Ishikawa (cell line): ENCODE data around the gene MTFP1.
A peak's percentile ranks its signal among the peaks of the same experiment; 100 is the strongest.

Source experiments
- CEBPB ChIP-seq: IDR thresholded peaks from 2 replicates; pipeline ENCODE4 v1.6.1; 2012
- CREB1 ChIP-seq: IDR thresholded peaks from 2 replicates; pipeline ENCODE4 v1.6.1; 2012; ENCODE audit warnings: low read depth
- EGR1 ChIP-seq: IDR thresholded peaks from 2 replicates; pipeline ENCODE4 v1.6.1; 2012
- EP300 ChIP-seq: IDR thresholded peaks from 2 replicates; pipeline ENCODE4 v1.6.1; 2012; ENCODE audit warnings: borderline replicate concordance
- FOXM1 ChIP-seq: IDR thresholded peaks from 2 replicates; pipeline ENCODE4 v1.6.1; 2012; ENCODE audit warnings: low read depth, borderline replicate concordance
- NFIC ChIP-seq: IDR thresholded peaks from 2 replicates; pipeline ENCODE4 v1.6.1; 2012
- RAD21 ChIP-seq: IDR thresholded peaks from 2 replicates; pipeline ENCODE4 v1.6.1; 2012; ENCODE audit warnings: low read depth
- REST ChIP-seq: IDR thresholded peaks from 2 replicates; pipeline ENCODE4 v1.6.1; 2012; ENCODE audit warnings: low read depth, mild to moderate bottlenecking
- TAF1 ChIP-seq: IDR thresholded peaks from 2 replicates; pipeline ENCODE4 v1.6.1; 2012; ENCODE audit warnings: low read depth, mild to moderate bottlenecking
- TCF12 ChIP-seq: IDR thresholded peaks from 2 replicates; pipeline ENCODE4 v1.6.1; 2012; ENCODE audit warnings: low read depth
- TEAD4 ChIP-seq: IDR thresholded peaks from 2 replicates; pipeline ENCODE4 v1.6.1; 2012
- USF1 ChIP-seq: IDR thresholded peaks from 2 replicates; pipeline ENCODE4 v1.6.1; 2012
- YY1 ChIP-seq: IDR thresholded peaks from 2 replicates; pipeline ENCODE4 v1.6.1; 2012; ENCODE audit warnings: low read depth
- ZBTB7A ChIP-seq: IDR thresholded peaks from 2 replicates; pipeline ENCODE4 v1.6.1; 2012; ENCODE audit warnings: low read depth
- TF ChIP-seq, protein P1 (sequence below): IDR thresholded peaks from 2 replicates; pipeline ENCODE4 v1.6.1; 2012

Gene MTFP1

DNA sequence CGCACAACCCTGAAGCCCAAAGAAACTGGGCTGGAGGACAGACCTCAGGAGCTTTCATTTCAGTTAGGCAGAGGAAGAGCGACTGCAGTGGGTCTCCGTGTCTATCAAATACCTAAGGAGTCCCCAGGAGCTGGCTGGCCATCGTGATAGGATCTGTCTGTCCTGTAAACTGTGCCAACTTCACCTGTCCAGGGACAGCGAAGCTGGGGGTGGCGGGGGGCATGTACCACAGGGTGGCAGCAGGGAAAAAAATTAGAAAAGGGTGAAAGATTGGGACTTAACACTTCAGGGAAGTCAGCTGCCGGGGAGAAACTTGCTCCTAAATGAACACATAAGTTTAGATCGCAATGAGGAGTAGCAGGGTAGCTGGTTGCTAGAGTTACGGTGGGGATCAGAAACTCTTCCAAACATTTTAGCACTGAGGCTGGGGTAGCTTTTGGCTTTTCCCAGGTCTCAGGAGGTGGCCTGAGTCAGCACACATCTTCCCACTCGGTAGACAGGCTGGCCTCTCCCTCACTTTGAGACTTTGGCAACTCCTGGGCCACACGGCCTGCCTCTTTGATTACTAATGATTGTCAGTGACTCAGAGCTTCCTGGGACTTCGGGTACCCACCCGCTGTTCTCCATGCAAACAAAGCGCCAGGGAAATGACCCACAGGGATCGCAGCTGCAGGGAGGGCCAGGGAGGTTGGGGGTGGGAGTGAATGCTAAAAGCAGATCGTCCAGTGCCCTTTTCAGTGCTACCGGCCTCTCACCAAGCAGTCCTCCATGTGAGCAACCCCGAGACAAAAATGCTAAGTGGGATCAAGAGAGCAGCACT, 2.9 kb upstream of the MTFP1 start:
- TF ChIP-seq RAD21, result no peak
- no peak for TF ChIP-seq ZBTB7A
- TF ChIP-seq FOXM1, result no peak
- no peak for TF ChIP-seq YY1
- TF ChIP-seq USF1, result no peak
- TF ChIP-seq TEAD4, result peak; percentile 18; the same call in 1 of the 2 replicates
- TF ChIP-seq TCF12, result peak; percentile 80
- TF ChIP-seq EP300, result peak; percentile 70; the same call in 1 of the 2 replicates
- TF ChIP-seq TAF1, result no peak; the same call in 1 of the 2 replicates
- no peak for TF ChIP-seq REST
- TF ChIP-seq, protein P1, sequence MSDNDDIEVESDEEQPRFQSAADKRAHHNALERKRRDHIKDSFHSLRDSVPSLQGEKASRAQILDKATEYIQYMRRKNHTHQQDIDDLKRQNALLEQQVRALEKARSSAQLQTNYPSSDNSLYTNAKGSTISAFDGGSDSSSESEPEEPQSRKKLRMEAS, result no peak
- TF ChIP-seq NFIC, result peak; percentile 66

- TF ChIP-seq NFIC, result no peak
- no peak for TF ChIP-seq RAD21
- TF ChIP-seq TAF1, result peak; percentile 85
- TF ChIP-seq ZBTB7A, result no peak
Observed at GRCh38 chr22:30423301-30423958, 2.1 kb upstream of the MTFP1 start.

GRCh38 chr22:30423959-30424533, 1.5 kb upstream of the MTFP1 start:
- TF ChIP-seq CEBPB (no peak), REST (no peak), EGR1 (peak; percentile 44; the same call in 1 of the 2 replicates), TCF12 (peak; percentile 51; the same call in 1 of the 2 replicates), CREB1 (peak; percentile 82), ZBTB7A (peak; percentile 89; the same call in 1 of the 2 replicates), FOXM1 (0 out of 2 replicates have a peak, but pooled peaks have one; percentile 61), YY1 (peak; percentile 99), EP300 (peak; percentile 41; the same call in 1 of the 2 replicates), TEAD4 (peak; percentile 24; the same call in 1 of the 2 replicates), RAD21 (no peak), USF1 (peak; percentile 98), TAF1 (peak; percentile 67), NFIC (peak; percentile 38; the same call in 1 of the 2 replicates)
- TF ChIP-seq, protein P1, result peak; percentile 82

GRCh38 chr22:30424534-30425326, 838 bp upstream of the MTFP1 start:
- TF ChIP-seq ZBTB7A (no peak), TAF1 (no peak), TEAD4 (no peak), FOXM1 (no peak), CREB1 (no peak), CEBPB (no peak)

GRCh38 chr22:30425327-30425615, 297 bp upstream of the MTFP1 start:
- TF ChIP-seq TEAD4 (no peak), USF1 (no peak), EGR1 (no peak), FOXM1 (no peak), REST (no peak), TAF1 (no peak), CREB1 (no peak), NFIC (no peak), CEBPB (no peak), ZBTB7A (no peak), YY1 (no peak), RAD21 (no peak), TCF12 (no peak), EP300 (no peak)
- TF ChIP-seq, protein P1, result no peak
